ENCODE measurements around the gene PHF2. TPM values are rescaled to one million over a fixed set of nuclear protein-coding genes. Genes with fewer than 3 reads are reported as not detected.
A peak's percentile ranks its signal among the peaks of the same experiment; 100 is the strongest.

The PHF2 gene
- 10 to 100 TPM; 24.8 to 26.9 (median 25.9) TPM for total RNA-seq

GRCh38 chr9:93576258-93577077 is at the start of gene PHF2:
TSS of gene PHF2 (plus strand) at chr9:93576584. CDS start at chr9:93576774, 190 bp downstream.
- Histone ChIP-seq H3K9me3 (no peaks in the 10 kb centered on the region), H3K4me3 (peak within 1 kb of the TSS; percentile 81 to 99 (median 90)), H3K27me3 (no peaks in the 10 kb centered on the region), H3K36me3 (no peaks in the 10 kb centered on the region), H3K4me1 (peaks cover 3 to 14% of the 10 kb centered on the region in 2 donors), H3K27ac (peak within 1 kb of the TSS; percentile 96 to 99)
- intact Hi-C loops (cut with DNase I; ENCODE audit: low total_unique reads), result loop anchor here (10.0 kb wide), 1 partner anchor 122 kb away; the partner anchor contains the start of genes FAM120A and FAM120AOS
- DNase-seq (ENCODE audit: low spot score in 2 of 2), result peak in 1 of 2 donors; percentile 18
- TF ChIP-seq CTCF (IDR thresholded peaks at IDR 0.05) (no peak), POLR2AphosphoS5 (IDR thresholded peaks at IDR 0.05) (no peak), POLR2A (IDR thresholded peaks at IDR 0.05) (no peak)

- TF ChIP-seq POLR2AphosphoS5 (IDR thresholded peaks at IDR 0.05), result no peak
- no peak for TF ChIP-seq POLR2A (IDR thresholded peaks at IDR 0.05)
- peak in 2 of 3 donors; percentile 20 to 21 for TF ChIP-seq CTCF (IDR thresholded peaks at IDR 0.05)
- no peak for DNase-seq (ENCODE audit: low spot score in 2 of 2)
- no peak overlapping the region for H3K27ac ChIP-seq
These were observed 45.0 kb upstream of the PHF2 start for GRCh38 chr9:93531374-93531773.

GRCh38 chr9:93532141-93532540 is 44.2 kb upstream of the PHF2 start:
- H3K27ac ChIP-seq, result no peak overlapping the region
- no peaks in the 10 kb centered on the region for H3K9me3 ChIP-seq
- intact Hi-C loops (cut with DNase I; ENCODE audit: low total_unique reads), result no loop called here
- TF ChIP-seq POLR2A (IDR thresholded peaks at IDR 0.05) (no peak), POLR2AphosphoS5 (IDR thresholded peaks at IDR 0.05) (no peak), CTCF (IDR thresholded peaks at IDR 0.05) (no peak)
- no peak for DNase-seq (ENCODE audit: low spot score in 2 of 2)
- no peaks in the 10 kb centered on the region for H3K27me3 ChIP-seq
- peaks cover 8% of the 10 kb centered on the region for H3K36me3 ChIP-seq
- no peak overlapping the region for H3K4me3 ChIP-seq
- no peaks in the 10 kb centered on the region for H3K4me1 ChIP-seq

More at GRCh38 chr9:93531374-93531773, 45.0 kb upstream of the PHF2 start:
- Histone ChIP-seq H3K27me3 (no peaks in the 10 kb centered on the region), H3K9me3 (no peaks in the 10 kb centered on the region), H3K36me3 (peaks cover 8% of the 10 kb centered on the region), H3K4me3 (no peak overlapping the region), H3K4me1 (no peaks in the 10 kb centered on the region)
- intact Hi-C loops (cut with DNase I; ENCODE audit: low total_unique reads), result no loop called here

GRCh38 chr9:93533863-93534262 is 42.5 kb upstream of the PHF2 start:
- DNase-seq (ENCODE audit: low spot score in 2 of 2), result no peak
- Histone ChIP-seq H3K9me3 (no peaks in the 10 kb centered on the region), H3K4me3 (no peak overlapping the region), H3K4me1 (no peaks in the 10 kb centered on the region), H3K27ac (no peak overlapping the region), H3K36me3 (peaks cover 7% of the 10 kb centered on the region), H3K27me3 (no peaks in the 10 kb centered on the region)
- intact Hi-C loops (cut with DNase I; ENCODE audit: low total_unique reads), result no loop called here
- TF ChIP-seq CTCF (IDR thresholded peaks at IDR 0.05), result peak in 1 of 3 donors; percentile 16
- TF ChIP-seq POLR2AphosphoS5 (IDR thresholded peaks at IDR 0.05), result no peak
- TF ChIP-seq POLR2A (IDR thresholded peaks at IDR 0.05), result no peak

GRCh38 chr9:93536167-93536566 is 40.2 kb upstream of the PHF2 start:
- intact Hi-C loops (cut with DNase I; ENCODE audit: low total_unique reads), result no loop called here
- DNase-seq (ENCODE audit: low spot score in 2 of 2), result no peak
- no peaks in the 10 kb centered on the region for H3K4me1 ChIP-seq
- H3K9me3 ChIP-seq, result no peaks in the 10 kb centered on the region
- TF ChIP-seq POLR2A (IDR thresholded peaks at IDR 0.05) (no peak), POLR2AphosphoS5 (IDR thresholded peaks at IDR 0.05) (no peak), CTCF (IDR thresholded peaks at IDR 0.05) (no peak)
- no peak overlapping the region for H3K4me3 ChIP-seq
- H3K36me3 ChIP-seq, result no peaks in the 10 kb centered on the region
- no peak overlapping the region for H3K27ac ChIP-seq
- no peaks in the 10 kb centered on the region for H3K27me3 ChIP-seq

All from breast epithelium (tissue), 4 donors.